Left ventricle myocardium inferior (tissue), 1 donor: ENCODE measurements around the gene DPYSL4. TPM values are rescaled to one million over a fixed set of nuclear protein-coding genes. Genes with fewer than 3 reads are reported as not detected.

Source experiments
- DNase-seq: peaks from one replicate; pipeline ENCODE4 v3.0.0-alpha.2; 2020
- H3K27ac ChIP-seq: fragments of 200-600 bp; replicated peaks from 2 replicates; pipeline ENCODE4 v1.8.0; 2021
- H3K27me3 ChIP-seq: fragments of 200-600 bp; 2 replicates; pipeline ENCODE4 v1.8.0; 2021; ENCODE audit warnings: low read depth
- H3K36me3 ChIP-seq: fragments of 200-600 bp; 2 replicates; pipeline ENCODE4 v1.8.0; 2021
- H3K4me1 ChIP-seq: fragments of 200-600 bp; 2 replicates; pipeline ENCODE4 v1.8.0; 2021
- H3K4me3 ChIP-seq: fragments of 200-600 bp; 2 replicates; pipeline ENCODE4 v1.8.0; 2021; ENCODE audit warnings: mild to moderate bottlenecking, moderate library complexity
- H3K9me3 ChIP-seq: fragments of 200-600 bp; replicated peaks from 2 replicates; pipeline ENCODE4 v1.8.0; 2021
- intact Hi-C: fragments of 100-400 bp; cut with micrococcal nuclease; formaldehyde crosslinking; loops from one replicate; pipeline ENCODE4 v1.11.0; 2022
- total RNA-seq: library from RNA; stranded (reverse); fragmentation: NEBNext Ultra II Directional; extraction: Animal tissue kit (Norgen Biotek cat#: 25700); gene quantifications from one replicate; pipeline ENCODE4 v1.2.1, GENCODE V29; 2021
- TF ChIP-seq, protein P1 (sequence below): fragments of 200-600 bp; IDR thresholded peaks from 2 replicates; pipeline ENCODE4 v1.8.0; 2021; ENCODE audit warnings: antibody characterized with exemption, mild to moderate bottlenecking, borderline replicate concordance
- donor health status: DM: no; HTN: yes; CAD: no; lungs with severe emphysema.

Gene DPYSL4
- total RNA-seq, 1 donor from 2014 or later = 42.8 TPM

DNA sequence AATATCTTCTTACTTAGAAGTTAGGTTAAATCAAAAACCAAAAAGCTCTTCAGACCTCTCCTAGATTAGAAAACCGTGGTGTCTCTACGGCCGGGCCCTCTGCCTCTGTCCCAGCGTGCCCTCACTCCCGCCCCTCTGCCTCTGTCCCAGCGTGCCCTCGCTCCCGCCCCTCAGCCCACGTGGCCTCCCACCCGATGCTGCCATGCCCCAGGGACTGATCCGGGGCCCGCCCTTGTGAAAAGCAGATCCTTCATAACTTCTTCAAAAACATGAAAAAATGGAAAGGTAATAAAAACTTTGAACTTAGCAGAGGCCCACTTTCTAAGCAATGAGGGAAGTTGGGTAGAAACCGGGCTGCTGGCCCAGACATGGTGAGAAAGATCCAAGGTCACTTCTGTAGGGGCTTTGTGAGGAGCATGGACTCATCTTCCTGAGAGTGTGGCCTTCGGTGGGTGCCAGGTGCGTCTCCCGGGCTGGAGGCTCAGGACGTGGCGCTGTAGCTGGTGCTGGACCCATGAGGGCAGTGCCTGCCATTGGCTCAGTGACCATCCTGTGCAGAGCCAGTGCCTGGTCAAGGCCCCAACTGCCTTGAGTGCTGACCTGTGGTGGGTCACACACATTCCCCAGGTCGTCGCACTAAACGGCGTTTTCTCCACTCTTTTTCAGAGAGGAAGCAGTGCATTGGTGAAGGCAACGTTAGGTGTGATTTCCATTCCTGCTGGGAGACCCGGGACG is 4.9 kb upstream of the DPYSL4 start:
- peaks cover 27% of the 10 kb centered on the region for H3K27me3 ChIP-seq
- no peak for DNase-seq
- intact Hi-C loops = no loop called here
- no peaks in the 10 kb centered on the region for H3K9me3 ChIP-seq
- TF ChIP-seq, protein P1, sequence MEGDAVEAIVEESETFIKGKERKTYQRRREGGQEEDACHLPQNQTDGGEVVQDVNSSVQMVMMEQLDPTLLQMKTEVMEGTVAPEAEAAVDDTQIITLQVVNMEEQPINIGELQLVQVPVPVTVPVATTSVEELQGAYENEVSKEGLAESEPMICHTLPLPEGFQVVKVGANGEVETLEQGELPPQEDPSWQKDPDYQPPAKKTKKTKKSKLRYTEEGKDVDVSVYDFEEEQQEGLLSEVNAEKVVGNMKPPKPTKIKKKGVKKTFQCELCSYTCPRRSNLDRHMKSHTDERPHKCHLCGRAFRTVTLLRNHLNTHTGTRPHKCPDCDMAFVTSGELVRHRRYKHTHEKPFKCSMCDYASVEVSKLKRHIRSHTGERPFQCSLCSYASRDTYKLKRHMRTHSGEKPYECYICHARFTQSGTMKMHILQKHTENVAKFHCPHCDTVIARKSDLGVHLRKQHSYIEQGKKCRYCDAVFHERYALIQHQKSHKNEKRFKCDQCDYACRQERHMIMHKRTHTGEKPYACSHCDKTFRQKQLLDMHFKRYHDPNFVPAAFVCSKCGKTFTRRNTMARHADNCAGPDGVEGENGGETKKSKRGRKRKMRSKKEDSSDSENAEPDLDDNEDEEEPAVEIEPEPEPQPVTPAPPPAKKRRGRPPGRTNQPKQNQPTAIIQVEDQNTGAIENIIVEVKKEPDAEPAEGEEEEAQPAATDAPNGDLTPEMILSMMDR = no peak
- peaks cover 44% of the 10 kb centered on the region for H3K4me1 ChIP-seq
- H3K4me3 ChIP-seq = no peak overlapping the region
- H3K27ac ChIP-seq = no peak overlapping the region
- no peaks in the 10 kb centered on the region for H3K36me3 ChIP-seq

DNA sequence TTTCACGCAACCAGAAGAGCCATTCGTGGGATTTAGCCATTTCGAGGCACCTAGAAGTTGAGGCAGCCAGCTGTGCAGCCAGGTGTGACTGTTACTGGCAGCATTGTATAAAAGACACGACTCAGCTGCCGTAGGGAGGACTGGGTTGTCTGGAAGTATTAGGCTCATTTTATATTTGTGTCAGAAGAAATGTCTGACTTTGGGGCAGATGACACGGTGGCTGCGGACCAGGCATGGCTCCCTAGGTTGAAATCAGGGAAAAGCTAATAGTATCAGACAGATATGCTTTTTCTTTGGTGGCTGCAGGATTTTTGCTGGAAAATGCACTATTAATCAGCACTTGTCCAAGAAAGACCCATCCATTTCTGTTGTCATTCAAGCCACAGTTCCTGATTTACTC is 4.2 kb upstream of the DPYSL4 start:
- Histone ChIP-seq H3K27ac (no peak overlapping the region), H3K36me3 (no peaks in the 10 kb centered on the region), H3K9me3 (no peaks in the 10 kb centered on the region), H3K4me1 (peaks cover 48% of the 10 kb centered on the region), H3K4me3 (no peak overlapping the region), H3K27me3 (peaks cover 29% of the 10 kb centered on the region)
- TF ChIP-seq, protein P1 = no peak
- intact Hi-C loops = no loop called here
- no peak for DNase-seq

DNA sequence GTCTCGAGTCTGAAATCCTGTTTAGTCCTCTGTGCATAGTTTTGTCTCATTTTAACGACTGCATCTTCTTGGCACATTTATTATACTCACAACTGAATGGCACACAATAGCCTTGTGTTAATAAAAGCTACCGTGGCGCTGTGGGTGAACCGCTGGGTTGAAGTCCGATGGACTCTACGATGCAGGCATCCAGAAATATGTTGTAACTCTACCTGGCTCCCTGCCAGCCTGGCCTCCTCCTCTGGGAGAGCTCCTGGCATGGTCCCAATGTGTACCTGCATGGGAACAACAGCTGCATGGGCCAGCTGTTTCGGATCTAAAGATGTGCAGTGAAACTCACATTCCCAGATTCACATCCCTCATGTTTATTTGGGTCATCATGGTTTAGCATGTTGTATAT is 3.7 kb upstream of the DPYSL4 start:
- no peak for DNase-seq

DNA sequence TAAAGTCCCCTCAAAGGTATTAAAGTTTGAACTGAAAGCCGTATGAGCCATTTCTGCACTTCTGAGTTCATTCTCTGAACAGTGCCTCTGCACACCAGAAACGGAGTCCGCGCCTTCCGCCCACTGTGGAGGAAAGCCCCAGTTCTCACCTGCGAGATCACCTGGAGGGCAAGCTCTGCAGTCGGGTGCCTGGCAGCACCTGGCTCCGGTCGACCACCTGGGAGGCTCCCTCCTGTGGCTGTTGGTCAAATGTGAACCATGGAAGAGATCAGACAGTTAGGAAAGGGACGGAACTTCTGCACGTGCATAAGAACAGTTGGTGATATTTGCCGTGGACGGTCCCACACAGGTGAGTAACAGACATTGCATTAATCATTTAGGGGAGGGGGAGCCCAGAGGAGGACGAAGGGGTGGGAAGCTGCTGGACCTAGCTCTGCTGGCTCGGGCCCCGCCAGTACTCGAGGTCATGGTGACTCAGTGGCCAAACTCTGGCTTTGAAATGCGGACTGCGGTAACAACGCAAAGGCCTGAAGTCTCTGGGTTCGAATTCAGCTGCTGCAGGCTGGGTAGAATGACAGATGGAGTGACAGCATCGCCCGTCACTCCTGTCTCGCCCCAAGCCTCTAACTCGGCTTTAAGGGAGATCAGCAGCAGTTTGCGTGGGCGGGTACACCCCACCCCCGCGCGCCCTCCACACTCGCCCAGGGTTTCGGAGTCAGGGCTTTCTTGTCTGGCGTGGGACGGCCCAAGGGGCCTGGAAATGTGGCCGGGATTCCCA is 1.7 kb upstream of the DPYSL4 start:
- TF ChIP-seq, protein P1 = no peak
- H3K4me3 ChIP-seq = peak overlapping the region; percentile 73
- intact Hi-C loops = no loop called here
- H3K27ac ChIP-seq = no peak overlapping the region
- H3K4me1 ChIP-seq = peaks cover 53% of the 10 kb centered on the region
- DNase-seq = no peak
- no peaks in the 10 kb centered on the region for H3K36me3 ChIP-seq
- H3K27me3 ChIP-seq = peaks cover 36% of the 10 kb centered on the region
- H3K9me3 ChIP-seq = no peaks in the 10 kb centered on the region

More for the DNA sequence above, 3.7 kb upstream of the DPYSL4 start:
- Histone ChIP-seq H3K36me3 (no peaks in the 10 kb centered on the region), H3K27me3 (peaks cover 32% of the 10 kb centered on the region), H3K4me1 (peaks cover 52% of the 10 kb centered on the region), H3K27ac (no peak overlapping the region), H3K4me3 (no peak overlapping the region), H3K9me3 (no peaks in the 10 kb centered on the region)
- TF ChIP-seq, protein P1 = no peak
- intact Hi-C loops = no loop called here

DNA sequence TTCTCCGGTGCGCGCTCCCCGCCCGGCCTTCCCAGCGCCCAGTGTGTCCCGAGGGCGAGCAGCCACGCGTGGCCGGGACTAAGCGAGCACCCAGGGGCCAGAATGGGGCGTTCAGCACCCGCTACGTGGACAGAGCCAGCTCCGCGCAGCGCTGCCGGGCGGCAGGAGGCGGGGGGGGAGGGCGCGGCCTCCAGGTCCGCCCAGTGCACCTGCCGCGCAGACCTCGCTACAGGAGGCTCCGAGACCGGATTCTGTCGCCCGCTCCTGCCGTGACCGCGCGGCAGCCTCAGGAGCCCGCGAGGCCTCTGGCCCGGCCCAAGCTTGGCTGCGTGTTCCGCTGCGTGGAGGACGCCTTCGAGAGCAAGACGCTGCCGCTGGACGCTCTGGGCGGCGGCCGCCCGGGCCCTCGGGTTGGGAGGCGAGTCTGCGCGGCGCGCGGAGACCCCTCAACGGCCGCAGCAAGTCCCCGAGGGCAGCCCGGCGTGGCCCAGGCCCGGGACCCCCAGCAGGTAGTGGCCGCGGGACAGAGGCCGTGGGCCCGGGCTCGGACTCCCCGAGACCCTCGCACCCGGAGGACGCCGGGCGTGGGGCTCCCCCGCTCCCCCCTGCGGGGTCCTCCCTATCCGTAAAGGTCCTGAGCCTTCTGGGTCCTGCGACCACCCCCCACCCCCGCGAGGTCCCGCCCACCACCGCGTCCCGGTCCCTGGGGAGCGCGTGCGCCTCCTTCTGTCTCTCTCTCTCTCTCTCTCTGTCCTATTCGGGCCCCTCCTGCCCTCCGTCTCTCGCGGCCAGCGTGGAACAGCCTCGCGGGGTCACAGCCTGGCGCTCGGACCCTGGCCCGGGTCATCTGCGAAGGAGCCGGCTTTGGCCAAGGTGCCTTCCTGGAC is 904 bp upstream of the DPYSL4 start:
- peaks cover 51% of the 10 kb centered on the region for H3K4me1 ChIP-seq
- peak; percentile 47 for DNase-seq
- no peaks in the 10 kb centered on the region for H3K36me3 ChIP-seq
- H3K4me3 ChIP-seq = peak overlapping the region; percentile 73
- TF ChIP-seq, protein P1 = no peak
- intact Hi-C loops = no loop called here
- H3K27me3 ChIP-seq = peaks cover 36% of the 10 kb centered on the region
- H3K9me3 ChIP-seq = no peaks in the 10 kb centered on the region
- H3K27ac ChIP-seq = no peak overlapping the region
